GM19099 (cell line): ENCODE results near the gene TPCN1.

Source experiments
- POLR2A ChIP-seq: IDR thresholded peaks from 3 replicates; pipeline ENCODE4 v1.6.1; 2011; ENCODE audit warnings: low read depth; ENCODE audit not compliant: insufficient read length; ENCODE audit errors: extremely low read depth

The TPCN1 gene

GRCh38 chr12:113221181-113221996, at the start of gene TPCN1:
Gene TPCN1 (plus strand): TSS chr12:113221464. CDS start chr12:113226853, 5,389 bp downstream.
- peak; percentile 99 for TF ChIP-seq POLR2A

GRCh38 chr12:113171543-113171942, 49.7 kb upstream of the TPCN1 start:
- TF ChIP-seq POLR2A: no peak

GRCh38 chr12:113172185-113172584, 49.1 kb upstream of the TPCN1 start:
- TF ChIP-seq POLR2A: no peak

DNA sequence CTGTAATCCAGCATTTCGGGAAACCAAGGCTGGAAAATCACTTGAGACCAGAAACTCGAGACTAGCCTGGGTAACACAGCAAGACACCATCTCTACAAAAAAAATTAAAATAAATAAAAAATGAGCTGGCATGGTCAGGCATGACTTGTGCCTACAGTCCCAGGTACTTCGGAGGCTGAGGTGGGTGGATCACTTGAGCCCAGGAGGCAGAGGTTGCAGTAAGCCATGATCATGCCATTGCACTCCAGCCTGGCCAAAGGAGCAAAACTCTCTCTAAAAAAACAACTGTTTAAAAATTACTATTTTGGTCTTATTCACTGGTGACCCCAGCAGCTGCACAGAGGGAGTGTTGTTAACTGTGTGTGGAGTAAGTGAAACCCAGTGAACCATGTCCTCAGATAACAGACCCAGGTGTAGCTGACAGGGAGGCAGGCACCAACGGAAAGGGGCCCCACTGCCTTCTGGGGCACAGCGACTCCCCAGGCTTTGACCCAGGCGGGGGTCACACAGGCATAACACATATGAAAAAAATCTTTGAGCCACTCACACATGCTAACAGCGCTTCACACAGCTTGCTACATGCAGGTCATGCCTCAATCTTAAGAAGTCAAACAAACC, 48.1 kb upstream of the TPCN1 start:
- no peak for TF ChIP-seq POLR2A

GRCh38 chr12:113174461-113175384, 46.5 kb upstream of the TPCN1 start:
- TF ChIP-seq POLR2A: no peak

- no peak for TF ChIP-seq POLR2A
Observed at GRCh38 chr12:113179023-113179422, 42.2 kb upstream of the TPCN1 start.

DNA sequence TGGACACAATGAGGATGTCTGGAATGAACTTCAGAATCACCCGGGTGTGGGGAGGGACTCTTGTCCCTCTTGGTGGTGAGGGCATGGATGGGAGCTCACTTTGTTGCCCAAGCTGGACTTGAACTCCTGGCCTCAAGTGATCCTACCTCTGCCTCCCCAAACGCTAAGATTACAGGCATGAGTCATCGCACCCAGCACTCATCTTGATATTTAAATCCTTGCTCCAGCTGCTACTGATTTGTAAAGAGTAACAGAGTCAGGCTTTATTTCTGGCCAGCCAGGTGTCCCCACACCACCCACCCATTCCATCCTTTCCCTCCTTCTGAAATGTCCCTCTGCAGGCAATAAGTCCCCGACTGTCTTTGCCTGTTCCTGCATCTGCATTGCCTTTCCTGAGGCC, 40.9 kb upstream of the TPCN1 start:
- no peak for TF ChIP-seq POLR2A

GRCh38 chr12:113181975-113182374, 39.3 kb upstream of the TPCN1 start:
- TF ChIP-seq POLR2A: no peak

- no peak for TF ChIP-seq POLR2A
Observed at GRCh38 chr12:113183030-113183589, 38.2 kb upstream of the TPCN1 start.

GRCh38 chr12:113184098-113184899, 37.0 kb upstream of the TPCN1 start:
- no peak for TF ChIP-seq POLR2A

DNA sequence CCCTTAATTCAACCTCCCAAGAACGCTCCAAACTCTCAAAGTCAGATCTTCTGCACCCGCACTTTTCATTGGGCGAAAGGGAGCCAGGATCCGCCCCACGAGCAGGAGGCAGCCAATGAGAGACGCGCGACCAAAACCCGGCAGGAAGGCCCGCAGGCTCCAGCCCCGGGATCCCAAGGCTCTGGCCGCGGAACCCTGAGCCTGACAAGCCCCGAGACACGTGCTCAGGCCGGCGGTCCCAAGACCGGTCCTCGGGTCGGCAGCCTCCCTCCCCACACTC, 36.4 kb upstream of the TPCN1 start:
- TF ChIP-seq POLR2A: peak; percentile 14

DNA sequence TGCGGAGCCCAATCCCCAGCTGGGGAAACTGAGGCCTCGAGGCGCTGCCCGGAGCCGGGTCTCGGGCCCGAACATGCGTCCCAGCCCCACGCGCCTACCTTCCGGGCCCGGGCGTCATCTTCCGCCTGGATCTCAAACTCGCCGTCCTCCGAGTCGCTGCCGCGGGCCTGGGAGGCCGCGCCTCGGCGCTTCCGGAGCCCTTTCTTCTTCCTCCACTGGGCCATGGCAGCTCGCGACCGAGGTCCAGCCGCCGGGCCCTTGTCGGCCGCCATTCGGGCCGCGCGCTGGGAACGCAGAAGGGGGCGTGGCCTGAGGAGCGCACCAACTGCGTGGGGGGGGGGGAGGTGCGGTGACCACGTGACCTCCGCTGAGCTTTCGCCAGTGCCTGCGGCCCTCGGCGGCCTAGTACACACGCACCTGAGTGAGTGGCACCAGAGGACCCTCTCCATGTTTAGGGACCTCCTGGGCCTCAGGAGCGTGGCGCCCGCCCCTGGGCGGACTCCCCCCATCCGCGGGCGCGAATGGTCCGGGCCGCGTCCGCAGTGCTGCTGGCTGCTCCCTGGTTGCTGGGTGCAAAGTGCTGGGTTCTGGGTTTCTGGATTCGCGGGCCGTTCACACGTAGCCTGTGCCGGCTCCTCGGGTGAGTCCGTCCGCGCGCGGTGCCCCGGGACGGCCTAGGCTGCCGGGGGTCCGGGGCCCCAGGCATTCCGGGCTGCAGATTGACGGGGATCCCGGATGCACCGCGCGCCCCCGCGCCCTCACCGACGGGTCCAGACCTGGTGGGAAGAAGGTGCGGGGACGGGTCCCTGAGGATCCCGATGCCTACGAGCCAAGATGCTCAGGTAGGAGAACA, 35.9 kb upstream of the TPCN1 start, which contains the start of the genes DDX54 and RITA1:
Gene DDX54, minus strand, starts transcription at position 299 of the 853 bp plus-strand sequence. Its CDS starts 27 bp downstream, at position 272.
Gene RITA1, plus strand, starts transcription at position 542 of the 853 bp plus-strand sequence. CDS start 1,026 bp downstream, outside the sequence.
- TF ChIP-seq POLR2A: peak; percentile 90

DNA sequence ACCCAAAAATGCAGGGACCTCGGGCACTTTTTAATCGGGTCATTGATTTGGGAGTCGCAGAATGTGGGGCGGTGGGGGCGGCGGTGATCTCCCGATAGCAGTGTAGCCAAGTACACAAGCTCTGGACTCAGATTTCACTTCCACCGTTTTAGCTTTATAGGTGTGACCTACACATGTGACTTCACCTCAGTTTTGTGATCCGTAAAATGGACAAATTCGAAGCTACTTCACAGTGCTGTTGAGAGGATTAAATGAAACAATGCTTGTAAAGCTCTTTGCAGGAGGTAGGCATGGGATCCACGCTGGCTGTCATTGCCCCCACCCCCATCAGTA, 35.3 kb upstream of the TPCN1 start:
- TF ChIP-seq POLR2A: no peak
